HG02840 (cell line): ENCODE data around the gene SLC6A17.

Source experiments
- ATAC-seq: cut with Tn5 transposase; IDR thresholded peaks from one replicate; pipeline ENCODE4 v1.9.1; 2021; ENCODE audit warnings: mild to moderate bottlenecking, moderate library complexity, moderate number of reproducible peaks; ENCODE audit not compliant: unreplicated experiment, low FRiP score

SLC6A17 gene

GRCh38 chr1:110215621-110216515, 65.6 kb downstream of the SLC6A17 start:
- no peak for ATAC-seq

DNA sequence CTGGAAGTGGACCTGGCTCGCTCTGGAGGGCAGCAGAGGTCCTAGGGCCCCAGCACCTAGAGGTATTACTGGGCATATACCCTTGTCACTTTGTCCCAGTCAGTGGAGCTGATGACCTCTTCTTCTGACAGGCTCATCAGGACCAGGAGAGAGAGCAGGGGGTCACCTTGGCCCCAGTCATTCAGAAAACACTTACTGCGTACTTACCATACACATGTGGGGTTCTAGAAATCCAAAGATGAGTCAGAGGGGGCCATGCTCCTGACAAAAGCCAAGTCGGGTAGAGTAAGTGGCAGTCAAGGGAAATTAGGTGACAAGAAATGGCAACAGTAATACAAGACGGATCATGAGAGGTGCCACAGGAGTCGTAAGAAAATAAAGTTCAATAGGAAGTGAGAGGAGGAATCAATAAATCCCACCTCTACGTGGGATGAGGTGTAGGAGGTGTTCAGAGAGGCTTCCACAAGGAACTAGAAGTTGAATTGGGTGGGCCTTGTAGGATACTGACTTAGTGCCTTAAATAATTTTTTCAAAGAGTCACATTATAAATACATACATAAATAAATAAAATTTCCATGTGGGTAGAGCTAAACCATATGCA, 66.7 kb downstream of the SLC6A17 start:
- no peak for ATAC-seq

GRCh38 chr1:110218137-110218536, 67.8 kb downstream of the SLC6A17 start:
- ATAC-seq: no peak

GRCh38 chr1:110218739-110219138, 68.4 kb downstream of the SLC6A17 start:
- no peak for ATAC-seq

- ATAC-seq: no peak
Measured at GRCh38 chr1:110220324-110220723, 70.0 kb downstream of the SLC6A17 start.

- no peak for ATAC-seq
Measured at GRCh38 chr1:110221119-110221518, 70.8 kb downstream of the SLC6A17 start.

DNA sequence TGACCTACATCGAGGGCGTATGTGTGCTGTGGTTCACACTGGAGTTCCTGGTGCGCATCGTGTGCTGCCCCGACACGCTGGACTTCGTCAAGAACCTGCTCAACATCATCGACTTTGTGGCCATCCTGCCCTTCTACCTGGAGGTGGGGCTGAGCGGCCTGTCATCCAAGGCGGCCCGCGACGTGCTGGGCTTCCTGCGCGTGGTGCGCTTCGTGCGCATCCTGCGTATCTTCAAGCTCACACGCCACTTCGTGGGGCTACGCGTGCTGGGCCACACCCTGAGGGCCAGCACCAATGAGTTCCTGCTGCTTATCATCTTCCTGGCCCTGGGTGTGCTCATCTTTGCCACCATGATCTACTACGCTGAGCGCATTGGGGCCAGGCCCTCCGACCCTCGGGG, 72.8 kb downstream of the SLC6A17 start:
- no peak for ATAC-seq

- ATAC-seq: no peak
Measured at GRCh38 chr1:110223581-110223980, 73.3 kb downstream of the SLC6A17 start.

DNA sequence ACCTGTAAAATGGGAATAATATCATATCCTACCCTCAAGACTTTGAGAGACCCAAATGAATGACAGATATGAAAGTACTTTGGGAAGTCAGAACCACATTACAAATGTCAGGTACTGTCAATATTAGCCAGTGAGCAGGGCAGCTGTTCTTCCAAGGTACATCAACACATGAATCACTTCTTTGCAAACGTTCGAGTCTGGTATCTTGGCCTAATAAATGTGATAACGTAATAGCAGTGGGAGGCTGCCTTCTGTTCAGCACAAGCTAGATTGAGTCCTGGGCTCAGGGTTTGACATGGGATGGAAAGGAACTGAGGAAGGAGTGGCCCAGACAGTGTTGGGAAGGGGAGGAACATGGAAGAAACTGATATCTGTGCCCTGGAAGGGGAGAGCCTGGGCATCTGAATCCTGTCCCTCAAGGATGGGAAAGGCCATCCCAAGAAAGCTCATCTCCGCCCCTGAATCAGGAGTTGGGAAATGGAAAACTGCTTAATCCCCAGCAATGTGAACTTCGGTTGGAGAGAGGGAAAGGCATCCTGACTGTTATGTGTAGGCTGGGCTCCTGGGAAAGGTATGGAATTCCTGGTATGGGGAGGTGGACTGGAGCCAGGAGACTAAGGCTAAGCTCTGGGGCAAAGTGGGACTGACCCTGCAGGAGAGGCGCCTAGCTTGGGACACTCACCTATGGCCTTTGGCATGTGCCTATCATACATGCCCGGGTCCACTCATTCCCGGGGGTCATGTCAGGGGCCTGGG, 74.1 kb downstream of the SLC6A17 start:
- ATAC-seq: no peak

DNA sequence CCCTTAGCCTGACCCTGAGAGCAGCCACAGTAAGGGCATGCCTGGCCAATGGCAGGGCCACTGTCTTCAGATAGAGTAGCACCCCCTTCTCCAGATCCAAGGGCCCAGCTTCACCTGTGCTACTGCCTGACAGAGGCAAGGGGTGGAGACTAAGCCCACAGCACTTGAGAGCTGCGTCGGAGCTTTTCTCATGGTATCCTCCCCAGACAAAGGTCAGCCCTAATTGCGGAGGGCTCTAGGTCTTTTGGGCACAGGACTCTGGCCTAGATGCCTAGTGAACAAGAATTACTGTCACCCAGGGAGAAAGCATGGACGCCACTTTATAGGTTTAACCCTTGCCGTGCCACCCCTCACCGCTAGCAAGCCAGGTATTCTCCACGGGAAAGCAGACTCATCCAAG, 74.9 kb downstream of the SLC6A17 start:
- ATAC-seq: no peak

GRCh38 chr1:110225756-110226404, 75.6 kb downstream of the SLC6A17 start:
- no peak for ATAC-seq

DNA sequence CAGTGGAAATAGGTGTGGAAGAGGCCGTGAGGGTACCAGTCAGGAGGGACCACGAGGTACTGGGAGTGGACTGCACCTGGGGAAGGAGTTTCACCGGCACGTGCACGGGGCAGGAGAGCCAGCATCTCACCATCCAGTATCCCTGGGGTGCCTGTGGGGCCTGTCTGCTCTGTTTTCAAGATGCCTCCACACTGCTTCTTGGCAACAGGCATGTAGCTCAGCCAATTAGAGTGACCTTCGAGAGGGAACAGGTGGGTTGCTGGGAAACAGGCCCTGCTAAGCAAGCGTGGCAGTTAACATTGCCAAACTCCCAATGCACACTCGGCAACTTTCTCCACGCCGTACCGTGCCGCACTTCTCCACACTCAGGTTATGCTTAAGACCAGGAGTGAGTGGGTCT, 77.5 kb downstream of the SLC6A17 start:
- no peak for ATAC-seq

- ATAC-seq: no peak
Measured at GRCh38 chr1:110228381-110228780, 78.1 kb downstream of the SLC6A17 start.

GRCh38 chr1:110228869-110229268, 78.6 kb downstream of the SLC6A17 start:
- ATAC-seq: no peak

GRCh38 chr1:110229348-110230001, 79.2 kb downstream of the SLC6A17 start:
- no peak for ATAC-seq

DNA sequence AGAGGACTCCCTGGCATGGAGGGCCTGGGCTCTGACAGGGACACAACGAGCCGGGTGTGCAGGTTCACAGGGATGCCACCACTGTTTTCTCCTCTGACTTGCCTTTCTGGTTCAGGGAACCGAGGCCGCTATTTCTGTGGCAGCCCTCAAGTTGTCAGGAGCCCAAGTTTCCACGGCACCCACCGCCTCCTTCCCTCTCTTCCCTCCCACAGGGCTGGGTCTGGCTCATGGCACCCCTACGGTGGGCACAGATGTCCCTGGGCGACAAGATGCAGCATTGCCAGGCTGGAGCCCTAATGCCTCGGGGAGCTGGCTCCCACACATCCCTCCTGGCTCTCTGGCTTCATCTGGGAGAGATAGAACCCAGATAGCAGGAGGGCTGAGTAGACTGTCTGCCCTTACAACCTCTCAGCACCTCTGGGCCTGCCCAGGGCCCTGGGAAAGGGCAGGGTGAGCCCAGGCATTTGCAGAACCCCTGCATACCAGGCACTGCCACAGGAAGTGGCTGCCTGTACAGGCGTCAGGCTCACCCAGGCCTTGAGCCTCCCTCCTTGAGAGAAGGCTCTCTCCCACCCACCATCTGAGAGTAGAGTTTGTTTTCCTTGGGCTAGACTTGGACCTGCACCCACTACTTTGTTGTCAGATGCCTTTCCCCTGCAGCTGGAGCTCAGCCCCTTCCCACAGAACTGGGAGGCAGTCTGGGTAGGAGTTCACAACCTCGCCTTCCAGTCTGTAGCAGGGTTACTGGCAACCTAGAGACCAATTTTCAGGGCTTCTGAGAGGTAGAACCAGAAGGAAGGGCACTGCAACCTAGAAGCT, 80.3 kb downstream of the SLC6A17 start:
- ATAC-seq: no peak

DNA sequence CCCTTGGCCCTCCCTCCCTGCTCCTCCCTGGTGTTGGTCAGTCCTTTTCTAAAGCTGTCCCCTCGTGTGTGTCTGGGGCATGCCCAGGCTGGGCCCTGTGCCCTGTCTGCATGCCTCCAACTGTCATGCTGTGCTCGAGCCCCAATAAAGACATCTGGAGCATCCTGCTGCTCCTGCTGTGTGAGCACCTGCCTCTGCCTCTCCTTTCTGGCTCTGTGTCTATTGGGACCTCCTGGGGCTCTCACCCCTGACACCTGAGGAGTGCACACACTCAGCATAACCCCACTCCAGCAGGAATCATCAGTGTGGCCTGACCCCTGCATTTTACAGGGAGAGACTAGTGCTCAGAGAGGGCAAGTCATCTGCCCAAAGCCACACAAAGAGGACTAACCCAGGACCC, 83.6 kb downstream of the SLC6A17 start:
- ATAC-seq: no peak

DNA sequence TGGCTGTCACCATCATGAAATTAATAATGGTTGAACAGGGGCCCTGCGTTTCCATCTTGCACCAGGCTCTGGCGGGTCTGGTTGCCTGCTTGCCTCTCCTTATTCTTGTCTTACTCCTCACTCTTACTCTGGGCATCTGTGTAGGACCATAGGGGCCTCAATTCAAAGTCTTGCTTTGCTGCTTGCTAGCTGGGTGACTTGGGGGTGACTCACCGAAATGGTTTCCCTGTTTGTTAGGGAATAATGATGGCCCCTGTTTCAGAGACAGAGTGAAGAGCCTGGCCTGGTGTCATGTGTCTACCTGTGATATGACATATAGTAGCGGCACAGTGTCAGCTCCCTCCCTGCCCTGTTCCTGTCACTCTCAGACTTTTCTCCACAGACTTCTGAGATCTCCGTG, 84.4 kb downstream of the SLC6A17 start:
- ATAC-seq: no peak

DNA sequence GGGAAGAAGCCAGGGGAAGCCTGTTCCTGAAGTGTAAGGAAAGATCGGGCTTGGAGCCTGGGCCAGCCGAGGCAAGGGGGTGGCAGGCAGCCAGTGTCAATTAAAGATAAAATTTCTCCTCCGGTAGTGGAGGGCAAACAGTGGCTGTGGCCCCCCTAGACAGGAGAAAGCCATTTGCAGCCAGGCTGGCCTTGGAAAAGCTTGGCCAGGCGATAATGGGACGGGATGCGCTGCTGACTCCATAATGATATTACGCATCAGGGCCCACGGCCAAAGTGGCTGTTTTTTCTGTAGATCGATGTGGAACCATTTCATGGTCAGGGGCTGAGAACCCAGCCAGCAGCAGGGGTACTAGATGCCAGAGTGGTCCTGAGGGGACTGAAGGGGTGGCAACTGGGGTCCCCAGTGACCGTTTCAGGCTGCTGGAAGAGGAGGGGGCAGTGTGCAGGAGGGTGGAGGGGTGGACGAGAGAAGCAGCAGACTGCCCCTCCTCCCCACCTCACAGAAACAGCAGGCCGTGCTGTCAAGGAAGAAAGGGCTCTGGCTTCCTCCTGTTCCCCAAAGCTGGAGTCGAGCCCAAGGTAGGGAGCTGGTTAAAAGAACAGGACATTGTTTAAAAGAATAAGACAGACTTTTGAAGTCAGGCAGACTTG, 85.0 kb downstream of the SLC6A17 start:
- ATAC-seq: no peak
